GM19395 (cell line): ENCODE results near the gene EGLN1.

Experiments used
- ATAC-seq: cut with Tn5 transposase; IDR thresholded peaks from one replicate; pipeline ENCODE4 v1.9.1; 2021; ENCODE audit warnings: mild to moderate bottlenecking, moderate library complexity; ENCODE audit not compliant: unreplicated experiment

EGLN1 gene

GRCh38 chr1:231401478-231401877, 20.6 kb downstream of the EGLN1 start:
- no peak for ATAC-seq

GRCh38 chr1:231397886-231398671, 24.0 kb downstream of the EGLN1 start:
- no peak for ATAC-seq

GRCh38 chr1:231396643-231397042, 25.4 kb downstream of the EGLN1 start:
- no peak for ATAC-seq

GRCh38 chr1:231395998-231396390, 26.1 kb downstream of the EGLN1 start:
- no peak for ATAC-seq

GRCh38 chr1:231395076-231395997, 26.8 kb downstream of the EGLN1 start:
- ATAC-seq, result no peak

- ATAC-seq, result no peak
These were observed 28.4 kb downstream of the EGLN1 start for GRCh38 chr1:231393668-231394067.

- no peak for ATAC-seq
These were observed 29.5 kb downstream of the EGLN1 start for GRCh38 chr1:231392389-231393131.

- ATAC-seq, result no peak
These were observed 32.0 kb downstream of the EGLN1 start for GRCh38 chr1:231390071-231390470.

GRCh38 chr1:231387770-231388669, 34.1 kb downstream of the EGLN1 start:
- ATAC-seq, result no peak

- ATAC-seq, result no peak
These were observed 35.6 kb downstream of the EGLN1 start for GRCh38 chr1:231386466-231386865.

- ATAC-seq, result no peak
These were observed 36.7 kb downstream of the EGLN1 start for GRCh38 chr1:231385416-231385748.

- no peak for ATAC-seq
These were observed 37.2 kb downstream of the EGLN1 start for GRCh38 chr1:231384696-231385415.

GRCh38 chr1:231383159-231383860, 38.8 kb downstream of the EGLN1 start:
- ATAC-seq, result no peak

- ATAC-seq, result no peak
These were observed 39.7 kb downstream of the EGLN1 start for GRCh38 chr1:231382426-231382825.

GRCh38 chr1:231381729-231382128, 40.4 kb downstream of the EGLN1 start:
- no peak for ATAC-seq

- ATAC-seq, result peak; percentile 72
These were observed 45.1 kb downstream of the EGLN1 start for GRCh38 chr1:231376875-231377549.

- no peak for ATAC-seq
These were observed 46.0 kb downstream of the EGLN1 start for GRCh38 chr1:231376101-231376500.

GRCh38 chr1:231374394-231374793, 47.7 kb downstream of the EGLN1 start:
- no peak for ATAC-seq

- no peak for ATAC-seq
These were observed 49.6 kb downstream of the EGLN1 start for GRCh38 chr1:231372501-231372900.
